OCI-LY7 (cell line): Measurements from ENCODE around the gene CD58.

ENCODE experiments used
- EZH2phosphoT487 ChIP-seq: fragments of 200-600 bp; sonication (generic); IDR thresholded peaks from 2 replicates; pipeline ENCODE4 v1.6.1; 2018; ENCODE audit warnings: low read depth, borderline replicate concordance, mild to moderate bottlenecking, mixed run types, antibody characterized with exemption, low read length, moderate library complexity, mixed read lengths
- TF ChIP-seq, protein P1 (sequence below): fragments of 200-600 bp; sonication (generic); conservative IDR thresholded peaks from 2 replicates; pipeline ENCODE4 v1.5.1; 2014; ENCODE audit warnings: mild to moderate bottlenecking, antibody characterized with exemption, low read length, moderate library complexity, mixed read lengths

DNA sequence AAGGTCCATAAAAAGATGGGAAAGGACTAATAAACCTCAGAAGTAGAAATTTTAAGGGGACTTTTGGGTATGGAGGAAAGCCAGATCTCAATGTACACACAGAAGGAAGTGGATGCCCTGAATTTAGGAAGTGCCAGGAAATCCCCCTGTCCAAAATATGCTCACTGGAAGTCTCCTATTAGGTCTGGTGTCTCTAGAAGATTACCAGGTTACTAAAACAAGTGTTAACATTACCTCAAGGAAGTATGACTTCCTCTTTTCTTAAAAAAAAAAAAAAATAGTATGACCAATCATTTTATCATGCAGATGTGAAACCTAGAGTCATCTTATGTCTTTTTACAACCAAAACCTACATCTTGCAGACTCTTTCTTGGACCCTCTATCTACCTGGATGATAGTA, 30.7 kb downstream of the CD58 start:
- TF ChIP-seq, protein P1, sequence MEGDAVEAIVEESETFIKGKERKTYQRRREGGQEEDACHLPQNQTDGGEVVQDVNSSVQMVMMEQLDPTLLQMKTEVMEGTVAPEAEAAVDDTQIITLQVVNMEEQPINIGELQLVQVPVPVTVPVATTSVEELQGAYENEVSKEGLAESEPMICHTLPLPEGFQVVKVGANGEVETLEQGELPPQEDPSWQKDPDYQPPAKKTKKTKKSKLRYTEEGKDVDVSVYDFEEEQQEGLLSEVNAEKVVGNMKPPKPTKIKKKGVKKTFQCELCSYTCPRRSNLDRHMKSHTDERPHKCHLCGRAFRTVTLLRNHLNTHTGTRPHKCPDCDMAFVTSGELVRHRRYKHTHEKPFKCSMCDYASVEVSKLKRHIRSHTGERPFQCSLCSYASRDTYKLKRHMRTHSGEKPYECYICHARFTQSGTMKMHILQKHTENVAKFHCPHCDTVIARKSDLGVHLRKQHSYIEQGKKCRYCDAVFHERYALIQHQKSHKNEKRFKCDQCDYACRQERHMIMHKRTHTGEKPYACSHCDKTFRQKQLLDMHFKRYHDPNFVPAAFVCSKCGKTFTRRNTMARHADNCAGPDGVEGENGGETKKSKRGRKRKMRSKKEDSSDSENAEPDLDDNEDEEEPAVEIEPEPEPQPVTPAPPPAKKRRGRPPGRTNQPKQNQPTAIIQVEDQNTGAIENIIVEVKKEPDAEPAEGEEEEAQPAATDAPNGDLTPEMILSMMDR: no peak
- TF ChIP-seq EZH2phosphoT487: no peak
